GM23338 (cell line): ENCODE results near the gene PIAS1. TPM values are rescaled to one million over a fixed set of nuclear protein-coding genes. Genes with fewer than 3 reads are reported as not detected.

Experiments
- ATAC-seq: fragments of 200-7000 bp; cut with Tn5 transposase; 3 replicates; pipeline ENCODE4 v1.9.1; 2020
- DNase-seq: peaks from one replicate; pipeline ENCODE4 v3.0.0-alpha.2; 2015; ENCODE audit warnings: low spot score
- H2AFZ ChIP-seq: fragments of 200-600 bp; sonication (generic); 2 replicates; pipeline ENCODE4 v1.8.0; 2016; ENCODE audit warnings: antibody characterized with exemption, mild to moderate bottlenecking, moderate library complexity
- H3F3A ChIP-seq: fragments of 200-600 bp; sonication (generic); replicated peaks from 2 replicates; pipeline ENCODE4 v1.8.0; 2017; ENCODE audit warnings: antibody characterized with exemption, mixed run types, low read depth
- H3K27ac ChIP-seq: fragments of 200-600 bp; sonication (generic); 2 replicates; pipeline ENCODE4 v1.6.1; 2016; ENCODE audit warnings: low read depth
- H3K27me3 ChIP-seq: fragments of 200-600 bp; sonication (generic); 2 replicates; pipeline ENCODE4 v1.8.0; 2016; ENCODE audit warnings: mild to moderate bottlenecking, mixed run types, moderate library complexity; ENCODE audit not compliant: insufficient read depth
- H3K36me3 ChIP-seq: fragments of 200-600 bp; sonication (generic); 2 replicates; pipeline ENCODE4 v1.8.0; 2016; ENCODE audit warnings: mild to moderate bottlenecking; ENCODE audit not compliant: insufficient read depth
- H3K4me1 ChIP-seq: fragments of 200-600 bp; sonication (generic); 2 replicates; pipeline ENCODE4 v1.8.0; 2016; ENCODE audit warnings: mild to moderate bottlenecking, moderate library complexity; ENCODE audit not compliant: insufficient read depth
- H3K4me2 ChIP-seq: fragments of 200-600 bp; sonication (generic); 2 replicates; pipeline ENCODE4 v1.7.1; 2017; ENCODE audit warnings: mixed run types
- H3K4me3 ChIP-seq: fragments of 200-600 bp; sonication (generic); 2 replicates; pipeline ENCODE4 v1.6.1; 2016; ENCODE audit warnings: mixed run types
- H3K79me2 ChIP-seq: fragments of 200-600 bp; sonication (generic); replicated peaks from 2 replicates; pipeline ENCODE4 v1.8.0; 2017; ENCODE audit warnings: mild to moderate bottlenecking; ENCODE audit not compliant: insufficient read depth
- H3K9me2 ChIP-seq: fragments of 200-600 bp; sonication (generic); 2 replicates; pipeline ENCODE4 v1.8.0; 2017; ENCODE audit not compliant: insufficient read depth
- H4K20me1 ChIP-seq: fragments of 200-600 bp; sonication (generic); replicated peaks from 2 replicates; pipeline ENCODE4 v1.8.0; 2017; ENCODE audit warnings: mild to moderate bottlenecking; ENCODE audit not compliant: insufficient read depth
- H3K27ac Mint-ChIP-seq: 2 replicates; pipeline ENCODE4 v1.8.0; 2020; ENCODE audit warnings: inconsistent platforms, mild to moderate bottlenecking, moderate library complexity, mixed read lengths
- H3K27me3 Mint-ChIP-seq: 3 replicates; pipeline ENCODE4 v1.8.0; 2022; ENCODE audit warnings: low read depth, mild to moderate bottlenecking, moderate library complexity, mixed read lengths, inconsistent platforms; ENCODE audit not compliant: insufficient read depth, poor library complexity
- H3K36me3 Mint-ChIP-seq: 3 replicates; pipeline ENCODE4 v1.8.0; 2021; ENCODE audit warnings: low read depth, mild to moderate bottlenecking, inconsistent platforms, moderate library complexity, mixed read lengths
- H3K4me1 Mint-ChIP-seq: 3 replicates; pipeline ENCODE4 v1.8.0; 2020; ENCODE audit warnings: mild to moderate bottlenecking, inconsistent platforms, mixed read lengths
- H3K4me3 Mint-ChIP-seq: 3 replicates; pipeline ENCODE4 v1.8.0; 2021; ENCODE audit warnings: moderate library complexity, mild to moderate bottlenecking, inconsistent platforms, mixed read lengths
- H3K9me3 Mint-ChIP-seq: 3 replicates; pipeline ENCODE4 v1.8.0; 2020; ENCODE audit warnings: moderate library complexity, mild to moderate bottlenecking, inconsistent platforms, mixed read lengths
- CREB1 ChIP-seq: fragments of 250-450 bp; sonication (Bioruptor Pico); IDR thresholded peaks from 2 replicates; pipeline ENCODE4 v1.5.0; 2020; ENCODE audit warnings: low read depth, mild to moderate bottlenecking, moderate library complexity
- CTCF ChIP-seq, 2 experiments: fragments of 200-600 bp in 1 of 2; sonication (generic) in 1 of 2; conservative IDR thresholded peaks; 2 replicates each; pipeline versions ENCODE4 v1.5.1 to v1.6.1; 2016 to 2017; ENCODE audit warnings: antibody characterized with exemption in 2 of 2, low read depth in 2 of 2, mild to moderate bottlenecking in 2 of 2, moderate library complexity in 1 of 2
- EZH2 ChIP-seq: fragments of 200-600 bp; sonication (generic); IDR thresholded peaks from one replicate; pipeline ENCODE4 v1.8.0; 2017; ENCODE audit warnings: antibody characterized with exemption, mild to moderate bottlenecking, low read depth; ENCODE audit not compliant: unreplicated experiment
- EZH2phosphoT487 ChIP-seq: fragments of 200-600 bp; sonication (generic); IDR thresholded peaks from one replicate; pipeline ENCODE4 v1.8.1; 2018; ENCODE audit warnings: antibody characterized with exemption; ENCODE audit not compliant: unreplicated experiment
- JUNB ChIP-seq: IDR thresholded peaks from one replicate; pipeline ENCODE4 v1.6.1; 2016; ENCODE audit warnings: antibody characterized with exemption; ENCODE audit not compliant: unreplicated experiment
- NANOG ChIP-seq: IDR thresholded peaks from 2 replicates; pipeline ENCODE4 v1.6.1; 2016; ENCODE audit warnings: antibody characterized with exemption, borderline replicate concordance
- POLR2AphosphoS5 ChIP-seq: IDR thresholded peaks from 2 replicates; pipeline ENCODE4 v1.6.1; 2016; ENCODE audit warnings: antibody characterized with exemption, low read depth
- REST ChIP-seq: IDR thresholded peaks from one replicate; pipeline ENCODE4 v1.6.1; 2018; ENCODE audit warnings: antibody characterized with exemption; ENCODE audit not compliant: unreplicated experiment
- STAT1 ChIP-seq: IDR thresholded peaks from one replicate; pipeline ENCODE4 v1.6.1; 2016; ENCODE audit warnings: antibody characterized with exemption; ENCODE audit not compliant: unreplicated experiment
- ZNF114 ChIP-seq: fragments of 250-450 bp; sonication (Bioruptor Pico); IDR thresholded peaks from 2 replicates; pipeline ENCODE4 v1.5.0; 2020; ENCODE audit warnings: mild to moderate bottlenecking, moderate library complexity
- ZNF331 ChIP-seq: fragments of 250-450 bp; sonication (Bioruptor Pico); IDR thresholded peaks from 2 replicates; pipeline ENCODE4 v1.5.0; 2020; ENCODE audit warnings: low read depth, mild to moderate bottlenecking, moderate library complexity
- ZNF462 ChIP-seq: fragments of 250-450 bp; sonication (Bioruptor Pico); IDR thresholded peaks from 2 replicates; pipeline ENCODE4 v1.5.0; 2020; ENCODE audit warnings: mild to moderate bottlenecking, moderate library complexity
- polyA plus RNA-seq: library from polyadenylated mRNA; unstranded; fragments of >200 nt; fragmentation: Nextera tagmentation; extraction: Ambion mirVana; gene quantifications from 2 replicates; pipeline ENCODE4 v1.2.1, GENCODE V29; 2016
- total RNA-seq: library from RNA; depleted of rRNA; stranded (reverse); fragments of >200 nt; shearing (Covaris generic); gene quantifications from 2 replicates; pipeline ENCODE4 v1.2.3, GENCODE V29; 2014
- TF ChIP-seq, protein P1 (sequence below): IDR thresholded peaks from 2 replicates; pipeline ENCODE4 v1.6.1; 2016; ENCODE audit warnings: antibody characterized with exemption

PIAS1 gene
- total and polyA plus RNA-seq, 2 experiments from 2014 or later, result 30.7 to 32.1 TPM

DNA sequence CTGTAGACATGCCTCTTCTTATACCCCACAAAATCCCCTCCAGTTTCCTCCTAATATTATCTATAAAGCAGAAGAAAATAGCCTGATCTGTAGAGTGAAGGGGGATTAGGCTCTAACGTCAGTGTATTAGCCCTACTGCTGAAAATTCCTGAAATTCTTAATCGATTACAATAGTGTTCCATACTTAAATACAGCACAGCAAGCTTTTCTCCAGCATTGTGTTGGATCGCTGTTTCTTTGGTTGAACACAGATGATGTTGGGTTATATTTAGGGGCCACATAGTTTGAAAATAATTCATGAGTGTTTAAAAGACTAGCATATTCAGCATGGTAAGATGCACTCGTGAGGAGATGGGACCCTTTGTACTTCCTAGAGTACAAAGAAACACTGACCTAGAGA is 52.5 kb downstream of the PIAS1 start:
- Histone ChIP-seq H3F3A (no peaks in the 10 kb centered on the region), H3K9me2 (no peaks in the 10 kb centered on the region), H3K4me3 (no peak overlapping the region), H3K4me1 (peaks cover 6% of the 10 kb centered on the region), H2AFZ (no peak overlapping the region), H3K27me3 (no peaks in the 10 kb centered on the region), H3K36me3 (no peaks in the 10 kb centered on the region), H3K4me2 (no peak overlapping the region), H3K79me2 (peaks cover 27% of the 10 kb centered on the region), H4K20me1 (no peaks in the 10 kb centered on the region; the same call in 1 of the 2 replicates), H3K27ac (no peak overlapping the region)
- no peak overlapping the region for H3K4me3 Mint-ChIP-seq
- peaks cover 28% of the 10 kb centered on the region for H3K36me3 Mint-ChIP-seq
- TF ChIP-seq CTCF (conservative IDR thresholded peaks at IDR 0.05; ENCODE audit: low read depth in 2 of 2) (no peak), STAT1 (no peak), ZNF331 (no peak), REST (no peak), NANOG (no peak), EZH2phosphoT487 (no peak), JUNB (no peak), CREB1 (CRISPR knock-in tag) (no peak), EZH2 (no peak), ZNF462 (no peak), POLR2AphosphoS5 (no peak), ZNF114 (CRISPR knock-in tag) (no peak)
- TF ChIP-seq, protein P1, sequence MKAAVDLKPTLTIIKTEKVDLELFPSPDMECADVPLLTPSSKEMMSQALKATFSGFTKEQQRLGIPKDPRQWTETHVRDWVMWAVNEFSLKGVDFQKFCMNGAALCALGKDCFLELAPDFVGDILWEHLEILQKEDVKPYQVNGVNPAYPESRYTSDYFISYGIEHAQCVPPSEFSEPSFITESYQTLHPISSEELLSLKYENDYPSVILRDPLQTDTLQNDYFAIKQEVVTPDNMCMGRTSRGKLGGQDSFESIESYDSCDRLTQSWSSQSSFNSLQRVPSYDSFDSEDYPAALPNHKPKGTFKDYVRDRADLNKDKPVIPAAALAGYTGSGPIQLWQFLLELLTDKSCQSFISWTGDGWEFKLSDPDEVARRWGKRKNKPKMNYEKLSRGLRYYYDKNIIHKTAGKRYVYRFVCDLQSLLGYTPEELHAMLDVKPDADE, result no peak
- peaks cover 6% of the 10 kb centered on the region; the same call in 2 of the 3 replicates for H3K4me1 Mint-ChIP-seq
- H3K27me3 Mint-ChIP-seq, result no peaks in the 10 kb centered on the region
- H3K9me3 Mint-ChIP-seq, result peaks cover 13% of the 10 kb centered on the region
- DNase-seq (peak; percentile 68), ATAC-seq (peak; percentile 75)
- peak overlapping the region; percentile 63 for H3K27ac Mint-ChIP-seq
